Ishikawa (cell line): ENCODE data around the gene SCTR.

Experiments used
- CEBPB ChIP-seq: IDR thresholded peaks from 2 replicates; pipeline ENCODE4 v1.6.1; 2012
- CREB1 ChIP-seq: IDR thresholded peaks from 2 replicates; pipeline ENCODE4 v1.6.1; 2012; ENCODE audit warnings: low read depth
- EGR1 ChIP-seq: IDR thresholded peaks from 2 replicates; pipeline ENCODE4 v1.6.1; 2012
- EP300 ChIP-seq: IDR thresholded peaks from 2 replicates; pipeline ENCODE4 v1.6.1; 2012; ENCODE audit warnings: borderline replicate concordance
- FOXM1 ChIP-seq: IDR thresholded peaks from 2 replicates; pipeline ENCODE4 v1.6.1; 2012; ENCODE audit warnings: low read depth, borderline replicate concordance
- NFIC ChIP-seq: IDR thresholded peaks from 2 replicates; pipeline ENCODE4 v1.6.1; 2012
- RAD21 ChIP-seq: IDR thresholded peaks from 2 replicates; pipeline ENCODE4 v1.6.1; 2012; ENCODE audit warnings: low read depth
- ZBTB7A ChIP-seq: IDR thresholded peaks from 2 replicates; pipeline ENCODE4 v1.6.1; 2012; ENCODE audit warnings: low read depth

DNA sequence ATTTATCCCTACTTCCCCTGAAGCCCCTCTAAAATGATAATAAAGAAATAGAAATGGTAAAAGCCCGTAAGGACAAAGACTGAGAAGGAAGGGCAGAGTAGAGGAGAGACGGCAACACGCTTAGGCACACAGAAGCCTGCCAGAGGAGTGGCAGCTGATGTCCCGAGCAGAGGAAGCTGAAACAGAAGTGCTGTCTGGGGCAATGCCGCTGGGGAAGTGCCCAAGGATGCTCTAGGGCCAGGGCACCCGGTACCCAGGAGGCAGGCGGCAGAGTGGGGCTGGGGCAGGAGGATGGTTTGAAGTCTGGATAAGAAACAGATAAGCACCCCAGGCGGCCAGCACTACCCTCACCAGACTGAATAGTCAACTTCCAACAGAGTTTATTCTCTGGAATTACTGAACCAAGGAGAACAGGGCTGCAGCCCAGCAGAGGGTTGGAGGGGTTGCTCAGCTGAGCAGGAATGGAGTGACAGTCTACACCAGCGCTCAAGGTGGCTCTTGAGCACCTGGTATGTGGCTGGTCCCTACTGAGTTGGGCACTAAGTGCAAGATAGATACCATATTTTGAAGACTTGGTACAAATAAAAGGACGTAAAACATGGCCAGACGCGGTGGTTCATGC is 70.2 kb downstream of the SCTR start:
- TF ChIP-seq CEBPB (no peak), NFIC (no peak), CREB1 (no peak), RAD21 (no peak), ZBTB7A (no peak), FOXM1 (no peak), EP300 (no peak), EGR1 (no peak)
